GM03348 (cell line): ENCODE data around the gene FAM89A.

Source experiments
- DNase-seq: peaks from one replicate; pipeline ENCODE4 v3.0.0; 2012; ENCODE audit warnings: low spot score

The FAM89A gene

DNA sequence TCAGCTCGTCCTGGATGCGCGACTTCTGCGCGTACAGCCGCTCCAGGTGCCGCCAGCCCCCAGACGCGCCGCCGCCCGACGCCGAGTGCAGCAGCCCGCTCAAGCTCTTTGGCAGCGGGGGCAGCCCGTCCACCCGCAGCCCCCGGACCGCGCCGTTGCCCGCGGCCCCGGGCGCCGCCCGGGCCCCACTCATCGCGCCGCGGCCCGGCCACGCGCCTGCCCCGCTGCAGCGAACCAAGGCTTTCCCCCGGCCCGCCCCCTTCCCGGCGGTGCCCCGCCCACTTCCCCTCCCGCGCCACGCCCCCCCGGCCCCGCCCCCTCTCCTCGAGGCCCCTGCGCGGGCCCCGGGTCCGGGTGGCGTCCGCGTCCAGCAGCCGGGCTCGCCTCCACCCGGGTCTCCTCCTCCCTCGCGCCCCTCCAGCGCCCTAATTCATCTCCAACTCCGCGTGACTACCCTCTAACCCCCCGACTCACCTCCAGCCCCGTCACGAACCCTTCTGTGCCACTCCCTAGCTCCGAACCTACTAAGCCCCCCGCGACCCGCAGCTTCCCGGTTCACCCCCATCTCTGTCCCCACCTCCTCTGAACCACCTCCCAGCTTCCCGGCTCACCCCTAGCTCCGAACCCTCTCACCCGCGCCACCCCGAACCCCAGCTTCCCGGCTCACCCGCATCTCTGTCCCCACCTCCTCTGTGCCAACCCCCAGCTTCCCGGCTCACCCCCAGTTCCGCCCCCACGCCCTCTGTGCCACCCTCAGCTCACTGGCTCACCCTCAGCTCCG lies at the start of gene FAM89A:
Gene FAM89A, minus strand, starts transcription at position 236 of the 781 bp plus-strand sequence. Its CDS starts 43 bp downstream, at position 193.
- DNase-seq, result peak; percentile 84

- DNase-seq, result no peak
Observed at GRCh38 chr1:231084353-231084752, 44.3 kb upstream of the FAM89A start.

GRCh38 chr1:231079163-231079562 lies 39.1 kb upstream of the FAM89A start:
- DNase-seq, result no peak

GRCh38 chr1:231078250-231078649 lies 38.2 kb upstream of the FAM89A start:
- no peak for DNase-seq

DNA sequence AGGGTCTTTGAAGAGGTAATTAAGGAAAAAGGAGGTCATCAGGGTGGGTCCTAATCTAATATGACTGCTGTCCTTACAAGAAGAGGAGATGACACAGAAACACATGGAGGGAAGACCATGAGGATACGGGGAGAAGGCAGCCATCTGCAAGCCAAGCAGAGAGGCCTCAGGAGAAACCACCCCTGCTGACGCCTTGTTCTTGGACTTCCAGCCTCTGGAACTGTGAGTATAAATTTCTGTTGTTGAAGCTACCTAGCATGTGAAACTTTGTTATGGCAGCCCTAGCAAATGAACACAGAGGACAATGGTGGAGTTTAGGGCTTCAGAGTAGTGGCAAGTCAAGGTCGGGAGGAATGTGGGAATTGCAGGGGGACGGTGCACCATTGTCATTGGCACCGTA lies 36.7 kb upstream of the FAM89A start:
- DNase-seq, result no peak

- no peak for DNase-seq
Observed at GRCh38 chr1:231075497-231075896, 35.4 kb upstream of the FAM89A start.

DNA sequence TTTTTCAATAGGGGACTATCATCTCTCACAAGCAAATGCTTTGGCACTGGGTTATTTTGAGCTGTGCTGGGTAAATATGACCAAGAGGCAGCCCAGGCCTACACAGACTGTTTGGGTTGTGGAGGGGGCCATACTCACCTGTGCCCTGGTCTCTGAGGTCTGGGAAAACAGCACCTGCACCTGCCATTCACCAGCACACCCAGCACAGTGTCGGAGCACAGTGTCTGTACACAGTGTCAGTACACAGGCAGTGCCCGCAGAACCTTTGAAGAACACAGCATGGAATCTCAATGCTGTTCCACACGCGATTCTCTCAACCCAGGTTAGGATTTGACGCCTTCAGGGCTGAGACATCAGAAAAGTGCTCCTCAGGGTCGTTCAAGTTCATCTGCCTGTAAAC lies 35.0 kb upstream of the FAM89A start:
- no peak for DNase-seq

DNA sequence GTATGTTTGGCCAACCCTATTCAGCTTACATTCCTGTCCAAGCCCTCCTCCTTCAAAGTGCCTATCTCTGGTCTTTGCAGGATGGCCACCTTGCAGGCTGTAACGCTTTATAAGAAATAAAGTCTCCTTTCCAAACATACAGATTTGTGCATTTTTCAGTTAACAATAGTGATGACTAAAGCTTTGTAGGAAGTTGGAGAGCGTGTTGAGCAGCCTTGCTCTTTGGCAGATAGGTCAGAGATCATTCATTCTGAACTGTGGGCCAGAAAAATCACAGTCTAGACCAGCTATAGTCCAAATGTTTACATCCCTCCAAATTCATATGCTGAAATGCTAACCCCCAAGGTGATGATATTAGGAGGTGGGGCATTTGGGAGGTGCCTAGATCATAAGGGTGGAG lies 34.0 kb upstream of the FAM89A start:
- DNase-seq, result no peak

DNA sequence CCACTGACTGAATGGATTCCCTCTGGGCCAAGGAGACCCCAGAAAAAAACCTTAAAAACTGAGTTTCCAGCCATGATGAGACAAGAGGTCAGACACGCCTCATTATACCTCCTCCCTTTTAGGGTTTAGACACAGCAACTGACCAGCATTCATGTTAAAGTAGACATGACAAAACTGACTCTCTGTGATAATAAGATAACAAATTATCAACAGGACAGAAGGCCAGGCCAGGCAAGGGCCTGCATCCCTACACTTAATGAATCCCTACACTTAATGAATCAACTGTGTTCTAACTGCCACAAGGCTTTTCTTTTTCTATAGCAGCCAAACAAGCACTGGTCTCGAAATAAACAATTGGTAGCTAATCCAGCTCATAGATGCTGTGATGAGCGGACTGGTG lies 33.3 kb upstream of the FAM89A start:
- no peak for DNase-seq

DNA sequence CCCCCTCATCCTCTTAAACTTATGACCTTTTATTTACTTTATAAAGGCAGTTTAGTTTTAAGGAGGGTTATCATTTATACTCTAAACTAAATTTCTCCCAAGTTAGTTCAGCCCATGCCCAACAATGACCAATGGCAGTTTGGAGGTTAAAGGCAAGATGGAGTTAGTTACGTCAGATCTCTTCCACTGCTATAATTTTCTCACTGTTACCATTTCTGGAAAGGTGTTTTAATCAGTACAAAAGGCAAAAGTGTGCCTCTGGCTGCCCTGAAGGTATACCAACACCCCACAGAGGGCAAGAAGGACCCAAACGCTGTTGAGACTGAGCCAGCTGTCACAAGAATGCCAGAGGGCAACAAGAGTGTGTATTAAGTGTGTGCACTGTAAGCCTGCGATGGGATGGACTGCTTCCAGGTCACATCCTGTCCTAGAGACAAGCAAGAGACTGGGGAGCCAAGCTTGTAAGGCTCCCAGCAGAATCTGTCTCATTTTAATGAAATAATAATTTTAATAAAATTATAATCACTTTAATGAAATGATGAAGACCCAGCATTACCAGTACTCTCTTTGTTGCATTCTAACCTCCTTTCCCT lies 32.5 kb upstream of the FAM89A start:
- DNase-seq, result no peak

DNA sequence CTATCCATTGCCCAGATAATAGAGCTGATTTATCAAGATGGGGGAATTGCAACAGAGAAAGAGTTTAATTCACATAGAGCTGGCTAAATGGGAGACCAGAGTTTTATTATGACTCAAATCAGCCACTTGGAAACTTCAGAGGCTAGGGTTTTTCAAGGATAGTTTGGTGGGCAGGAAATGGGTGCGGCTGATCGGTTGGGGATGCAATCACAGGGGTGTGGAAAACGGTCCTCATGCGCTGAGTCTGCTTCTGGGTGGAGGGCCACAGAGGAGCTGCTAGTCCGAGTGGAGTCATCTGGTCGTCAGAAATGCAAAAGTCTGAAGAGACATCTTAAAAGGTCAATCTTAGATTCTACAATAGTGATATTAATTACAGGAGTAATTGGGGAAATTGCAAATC lies 32.0 kb upstream of the FAM89A start:
- DNase-seq, result no peak

DNA sequence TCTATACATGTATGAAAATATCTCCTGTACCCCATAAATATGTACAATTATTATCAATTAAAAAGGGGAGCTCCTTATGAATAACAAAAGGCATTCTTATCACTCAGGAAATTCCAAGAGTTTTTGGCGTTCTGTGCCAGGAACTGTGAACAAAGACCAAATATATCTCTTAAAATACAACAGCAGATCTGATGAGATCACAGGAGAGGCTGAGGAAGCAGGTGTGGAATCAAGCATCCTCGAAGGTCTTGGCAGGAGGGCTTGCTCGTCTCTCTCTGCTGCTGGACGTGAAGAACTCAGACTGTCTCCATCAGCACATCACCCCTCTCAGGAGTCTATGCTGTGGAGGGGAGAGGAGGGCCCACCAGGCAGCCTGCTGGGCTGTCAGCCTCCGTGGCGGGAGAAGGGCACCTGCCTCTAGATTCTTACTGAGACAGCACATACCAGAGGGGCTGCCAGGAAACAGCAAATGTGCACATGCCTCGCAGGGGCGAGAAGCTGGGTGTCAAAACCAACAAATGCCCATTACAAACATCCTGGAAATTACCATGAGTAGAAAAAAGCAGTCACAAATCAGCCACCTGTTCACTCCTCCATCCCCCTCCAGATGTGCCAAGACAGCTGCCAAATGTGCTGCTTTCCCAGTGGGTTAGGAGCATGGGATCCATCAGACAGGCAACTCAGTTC lies 30.8 kb upstream of the FAM89A start:
- no peak for DNase-seq

- no peak for DNase-seq
Observed at GRCh38 chr1:231069333-231069732, 29.3 kb upstream of the FAM89A start.

DNA sequence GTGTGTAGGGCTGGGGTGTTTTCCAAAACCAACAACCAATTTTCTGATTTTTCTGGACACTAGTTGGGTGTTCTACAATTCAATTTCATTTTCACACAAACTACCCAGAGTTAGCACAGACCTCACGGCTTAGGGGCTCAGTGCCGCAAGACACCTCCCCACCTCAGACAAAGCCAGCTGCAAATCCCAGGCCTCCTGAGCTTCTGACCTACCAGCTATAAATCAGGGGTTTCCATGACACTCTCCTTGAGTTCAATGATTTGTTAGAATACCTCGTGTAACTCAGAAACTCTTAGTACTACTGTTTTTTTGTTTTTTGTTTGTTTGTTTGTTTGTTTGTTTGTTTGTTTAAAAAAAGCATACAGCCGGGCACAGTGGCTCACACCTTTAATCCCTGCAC lies 28.7 kb upstream of the FAM89A start:
- DNase-seq, result no peak

DNA sequence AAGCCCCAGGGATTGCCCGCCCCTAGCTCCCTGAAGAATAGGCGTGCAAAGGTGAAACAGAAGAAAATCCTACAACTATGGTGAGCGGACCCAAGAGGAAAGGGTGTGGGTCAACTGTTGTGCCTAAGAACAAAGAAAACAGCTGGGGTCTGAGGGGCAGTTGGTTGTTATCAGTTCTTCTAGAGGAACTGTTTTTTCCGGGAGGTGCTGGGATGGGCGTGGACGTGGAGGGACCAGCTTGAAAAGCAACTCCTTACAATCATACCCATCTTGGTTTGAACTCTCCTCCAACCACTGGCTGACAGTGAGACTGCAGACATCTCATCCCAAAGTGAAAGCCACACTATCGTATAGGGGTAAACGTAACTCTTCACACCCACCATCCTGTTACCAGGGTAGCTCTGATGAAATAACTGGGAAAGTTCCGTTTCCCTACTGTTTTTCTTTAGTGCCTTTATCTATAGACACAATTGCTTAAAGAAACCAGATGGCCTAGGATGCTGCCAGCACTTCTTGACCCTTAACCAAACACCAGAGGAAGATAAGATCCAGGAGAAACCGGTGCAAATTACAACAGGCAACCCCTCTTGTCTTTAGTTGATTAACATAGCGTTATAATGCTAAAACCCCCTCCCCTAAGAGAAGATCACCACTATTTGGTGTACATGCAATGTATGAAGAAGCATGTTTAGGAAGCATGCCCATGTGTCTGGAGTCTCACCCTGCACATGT lies 25.6 kb upstream of the FAM89A start:
- DNase-seq, result no peak

DNA sequence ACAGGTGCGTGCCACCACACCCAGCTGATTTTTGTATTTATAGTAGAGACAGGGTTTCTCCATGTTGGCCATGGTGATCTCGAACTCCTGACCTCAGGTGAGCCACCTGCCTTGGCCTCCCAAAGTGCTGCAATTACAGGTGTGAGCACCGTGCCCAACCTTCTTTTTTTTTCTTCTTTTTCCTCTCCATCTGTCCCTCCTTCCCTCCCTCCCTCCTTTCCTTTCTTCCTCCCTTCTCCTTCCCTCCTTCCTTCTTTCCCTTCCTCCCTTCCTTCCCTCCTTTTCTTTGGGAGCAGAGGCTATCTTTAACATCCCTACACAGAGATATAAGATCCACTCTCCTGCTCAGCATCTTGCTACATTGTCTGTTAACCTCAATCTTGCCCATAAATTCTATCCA lies 24.4 kb upstream of the FAM89A start:
- no peak for DNase-seq

- DNase-seq, result no peak
Observed at GRCh38 chr1:231063331-231063730, 23.3 kb upstream of the FAM89A start.

DNA sequence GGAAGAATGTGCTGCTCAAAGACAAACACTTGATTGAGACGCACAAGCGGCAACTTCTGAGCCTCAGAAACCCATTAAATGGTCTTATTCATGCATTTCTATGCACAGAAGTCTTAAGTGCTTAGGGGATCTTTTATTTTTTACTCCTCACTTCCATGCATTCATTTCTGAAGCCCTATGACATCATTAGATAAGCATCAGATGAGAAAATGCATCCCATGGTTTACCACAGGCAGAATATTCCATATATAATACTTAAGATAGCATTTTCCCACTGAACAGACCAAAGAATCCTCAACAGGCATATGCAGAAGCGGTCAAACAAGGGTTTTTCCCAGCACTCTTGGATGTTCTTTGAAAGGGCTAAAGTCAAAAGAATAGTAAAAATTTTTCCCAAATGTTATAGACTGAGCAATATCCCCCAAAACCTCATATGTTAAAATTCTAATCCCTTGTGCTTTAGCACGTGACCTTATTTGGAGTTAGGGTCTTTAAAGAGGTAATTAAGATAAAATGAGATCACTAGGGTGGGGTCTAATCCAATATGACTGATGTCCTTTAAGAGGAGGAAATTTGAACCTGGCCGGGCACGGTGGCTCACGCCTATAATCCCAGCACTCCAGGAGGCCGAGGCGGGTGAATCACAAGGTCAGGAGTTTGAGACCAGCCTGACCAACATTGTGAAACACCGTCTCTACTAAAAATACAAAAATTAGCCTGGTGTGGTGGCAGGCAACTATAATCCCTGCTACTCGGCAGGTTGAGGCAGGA lies 22.6 kb upstream of the FAM89A start:
- no peak for DNase-seq

DNA sequence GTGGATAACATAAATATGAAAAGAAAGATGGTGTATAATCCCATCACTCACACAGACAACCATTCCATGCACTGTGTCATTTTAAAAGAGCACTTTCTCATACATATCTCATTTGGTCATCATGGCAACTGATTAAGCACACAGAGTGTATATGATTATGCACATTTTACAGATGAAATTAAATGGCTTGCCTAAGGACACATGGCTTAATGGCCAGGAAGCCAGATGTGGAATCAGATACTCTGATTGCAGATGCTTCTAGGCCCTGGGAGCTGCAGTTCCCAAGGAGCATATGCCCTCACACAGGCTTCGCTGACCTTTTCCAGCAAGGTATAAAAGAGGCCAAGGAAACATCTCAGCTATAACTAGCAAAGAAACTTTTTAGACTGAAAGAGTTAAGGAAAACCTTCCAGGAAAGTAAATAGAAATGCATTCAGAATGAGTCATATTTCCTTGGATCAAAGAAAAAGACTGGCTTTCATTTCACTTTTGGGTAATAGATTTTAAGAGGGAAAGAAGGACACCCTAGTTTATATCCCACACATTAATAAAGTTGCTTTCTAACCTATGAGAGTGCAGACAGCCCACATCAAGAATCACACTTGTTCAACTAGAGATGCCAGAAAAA lies 19.6 kb upstream of the FAM89A start:
- no peak for DNase-seq

GRCh38 chr1:231058416-231059109 lies 18.5 kb upstream of the FAM89A start:
- no peak for DNase-seq

DNA sequence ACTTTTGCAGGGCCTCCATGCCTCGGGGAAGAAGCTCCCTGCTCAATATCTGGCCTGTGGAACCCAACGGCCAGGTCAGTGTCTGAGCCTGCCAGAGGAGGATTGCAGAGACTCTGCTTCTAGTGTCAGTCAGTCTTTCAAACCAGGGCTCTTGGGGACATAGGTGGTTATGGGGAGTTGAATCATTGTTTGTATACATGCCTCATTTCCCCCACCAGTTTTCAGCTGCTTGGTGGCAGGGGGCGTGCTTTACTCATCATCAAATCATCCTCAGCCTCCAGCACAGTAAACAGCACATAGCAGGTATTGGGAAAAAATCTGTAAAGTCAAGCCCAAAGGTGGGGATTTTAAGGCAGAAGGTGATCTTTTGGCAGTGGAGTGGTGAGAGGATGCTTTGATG lies 17.4 kb upstream of the FAM89A start:
- DNase-seq, result no peak
